Lower lobe of right lung (tissue), 2 donors: ENCODE data around the gene KREMEN2. TPM values are rescaled to one million over a fixed set of nuclear protein-coding genes. Genes with fewer than 3 reads are reported as not detected.
A peak's percentile ranks its signal among the peaks of the same experiment; 100 is the strongest.

Experiments
- ATAC-seq, 2 donors: fragments of 200-7000 bp; cut with Tn5 transposase; one replicate each; pipeline ENCODE4 v1.9.1; 2020 to 2022; ENCODE audit warnings: mild to moderate bottlenecking in 2 of 2, moderate library complexity in 2 of 2
- DNase-seq: peaks from one replicate; pipeline ENCODE4 v3.0.0-alpha.2; 2020
- H3K27ac ChIP-seq: fragments of 200-600 bp; one replicate; pipeline ENCODE4 v1.8.0; 2022
- H3K27me3 ChIP-seq: fragments of 200-600 bp; one replicate; pipeline ENCODE4 v1.8.0; 2022; ENCODE audit warnings: low read depth
- H3K36me3 ChIP-seq: fragments of 200-600 bp; one replicate; pipeline ENCODE4 v1.8.0; 2022; ENCODE audit warnings: mild to moderate bottlenecking
- H3K4me1 ChIP-seq: fragments of 200-600 bp; one replicate; pipeline ENCODE4 v1.8.0; 2022
- H3K4me3 ChIP-seq: fragments of 200-600 bp; one replicate; pipeline ENCODE4 v1.8.0; 2022; ENCODE audit warnings: mild to moderate bottlenecking
- H3K9me3 ChIP-seq: fragments of 200-600 bp; one replicate; pipeline ENCODE4 v1.8.0; 2022
- intact Hi-C: fragments of 100-400 bp; cut with DNase I; formaldehyde crosslinking; loops from one replicate; pipeline ENCODE4 v1.11.0; 2022
- total RNA-seq: library from RNA; stranded (reverse); fragmentation: NEBNext Ultra II Directional; extraction: Animal tissue kit (Norgen Biotek cat#: 25700); gene quantifications from one replicate; pipeline ENCODE4 v1.2.1, GENCODE V29; 2021
- TF ChIP-seq, protein P1 (sequence below): fragments of 200-600 bp; IDR thresholded peaks from one replicate; pipeline ENCODE4 v1.8.0; 2022; ENCODE audit warnings: antibody characterized with exemption, mild to moderate bottlenecking
- donor health status: DM: no; HTN: yes; CAD: no; lungs with severe emphysema.

The KREMEN2 gene
- total RNA-seq, 1 donor from 2014 or later, result not detected

DNA sequence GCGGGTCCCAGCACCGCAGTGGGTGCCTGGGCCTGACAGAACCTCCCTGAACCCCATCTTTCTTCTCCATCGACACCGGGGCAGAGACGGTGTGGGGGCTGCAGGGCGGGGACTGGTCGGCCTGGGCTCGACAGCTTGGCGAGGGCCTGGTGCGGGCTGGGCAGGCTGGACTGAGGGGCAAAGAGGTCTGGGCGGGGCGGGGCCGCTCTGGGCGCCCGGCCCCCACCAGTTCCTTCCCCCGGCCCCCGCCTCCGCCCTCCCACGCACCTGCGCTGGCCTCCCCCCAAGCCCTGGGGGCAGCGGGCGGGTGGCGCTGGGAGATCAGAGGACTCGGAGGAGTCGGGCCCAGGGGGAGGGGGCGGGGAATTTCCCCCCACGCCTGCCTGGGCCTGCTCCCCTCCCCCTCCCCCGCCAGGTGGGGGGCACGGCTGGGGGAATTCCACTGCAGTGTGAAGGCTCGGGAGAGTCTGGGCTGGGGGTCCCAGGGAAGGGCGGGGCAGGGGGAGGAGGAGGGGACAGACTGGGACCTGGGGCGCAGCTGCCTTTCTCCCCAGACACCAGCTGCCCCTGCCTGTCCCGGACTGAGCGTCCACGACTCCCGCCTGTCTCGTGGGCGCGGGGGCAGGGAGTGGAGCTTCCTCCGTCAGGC, 877 bp upstream of the KREMEN2 start:
- H3K9me3 ChIP-seq, result no peaks in the 10 kb centered on the region
- peaks cover 86% of the 10 kb centered on the region for H3K27me3 ChIP-seq
- H3K4me3 ChIP-seq, result peak overlapping the region; percentile 43
- H3K36me3 ChIP-seq, result no peaks in the 10 kb centered on the region
- no peak overlapping the region for H3K27ac ChIP-seq
- intact Hi-C loops, result no loop called here
- peaks cover 46% of the 10 kb centered on the region for H3K4me1 ChIP-seq
- peak; percentile 34 for DNase-seq
- TF ChIP-seq, protein P1, sequence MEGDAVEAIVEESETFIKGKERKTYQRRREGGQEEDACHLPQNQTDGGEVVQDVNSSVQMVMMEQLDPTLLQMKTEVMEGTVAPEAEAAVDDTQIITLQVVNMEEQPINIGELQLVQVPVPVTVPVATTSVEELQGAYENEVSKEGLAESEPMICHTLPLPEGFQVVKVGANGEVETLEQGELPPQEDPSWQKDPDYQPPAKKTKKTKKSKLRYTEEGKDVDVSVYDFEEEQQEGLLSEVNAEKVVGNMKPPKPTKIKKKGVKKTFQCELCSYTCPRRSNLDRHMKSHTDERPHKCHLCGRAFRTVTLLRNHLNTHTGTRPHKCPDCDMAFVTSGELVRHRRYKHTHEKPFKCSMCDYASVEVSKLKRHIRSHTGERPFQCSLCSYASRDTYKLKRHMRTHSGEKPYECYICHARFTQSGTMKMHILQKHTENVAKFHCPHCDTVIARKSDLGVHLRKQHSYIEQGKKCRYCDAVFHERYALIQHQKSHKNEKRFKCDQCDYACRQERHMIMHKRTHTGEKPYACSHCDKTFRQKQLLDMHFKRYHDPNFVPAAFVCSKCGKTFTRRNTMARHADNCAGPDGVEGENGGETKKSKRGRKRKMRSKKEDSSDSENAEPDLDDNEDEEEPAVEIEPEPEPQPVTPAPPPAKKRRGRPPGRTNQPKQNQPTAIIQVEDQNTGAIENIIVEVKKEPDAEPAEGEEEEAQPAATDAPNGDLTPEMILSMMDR, result no peak
- ATAC-seq, result no peak

DNA sequence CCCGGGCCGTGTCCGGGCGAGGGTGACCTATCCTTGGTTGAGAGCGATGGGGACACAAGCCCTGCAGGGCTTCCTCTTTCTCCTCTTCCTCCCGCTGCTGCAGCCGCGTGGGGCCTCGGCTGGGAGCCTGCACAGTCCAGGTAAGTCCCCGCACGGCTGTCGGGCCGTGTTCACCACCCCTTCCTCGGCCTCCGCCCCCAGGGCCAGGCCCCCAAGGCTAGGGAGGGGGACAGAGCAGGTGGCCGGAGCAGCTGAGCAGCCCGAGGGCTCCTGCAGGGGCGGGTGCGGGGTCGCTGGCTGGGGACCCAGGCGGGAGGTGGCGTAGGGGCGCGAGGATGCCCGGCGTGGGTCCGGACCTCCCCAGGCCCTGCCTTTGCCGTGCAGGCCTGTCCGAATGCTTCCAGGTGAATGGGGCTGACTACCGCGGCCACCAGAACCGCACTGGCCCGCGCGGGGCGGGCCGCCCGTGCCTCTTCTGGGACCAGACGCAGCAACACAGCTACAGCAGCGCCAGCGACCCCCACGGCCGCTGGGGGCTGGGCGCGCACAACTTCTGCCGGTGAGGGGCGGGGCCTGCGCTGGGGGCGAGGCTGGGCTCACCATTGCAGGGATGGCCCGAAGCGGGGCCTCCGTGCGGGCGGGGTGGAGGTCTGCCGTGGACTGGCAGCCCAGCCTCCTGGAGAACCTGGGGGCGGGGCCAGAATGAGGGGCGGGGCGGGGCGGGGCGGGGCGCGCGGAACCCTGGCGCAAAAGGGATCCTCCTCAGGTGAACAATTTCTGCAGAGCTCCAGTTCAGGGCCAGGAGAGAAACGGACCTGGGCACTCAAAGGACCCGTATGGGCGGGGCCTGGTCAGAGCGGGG, 631 bp downstream of the KREMEN2 start:
- ATAC-seq, result no peak
- intact Hi-C loops, result no loop called here
- TF ChIP-seq, protein P1, result no peak
- DNase-seq, result peak; percentile 57
- no peaks in the 10 kb centered on the region for H3K36me3 ChIP-seq
- no peaks in the 10 kb centered on the region for H3K9me3 ChIP-seq
- H3K4me3 ChIP-seq, result peak overlapping the region; percentile 43
- H3K27me3 ChIP-seq, result peaks cover 73% of the 10 kb centered on the region
- peaks cover 56% of the 10 kb centered on the region for H3K4me1 ChIP-seq
- no peak overlapping the region for H3K27ac ChIP-seq

DNA sequence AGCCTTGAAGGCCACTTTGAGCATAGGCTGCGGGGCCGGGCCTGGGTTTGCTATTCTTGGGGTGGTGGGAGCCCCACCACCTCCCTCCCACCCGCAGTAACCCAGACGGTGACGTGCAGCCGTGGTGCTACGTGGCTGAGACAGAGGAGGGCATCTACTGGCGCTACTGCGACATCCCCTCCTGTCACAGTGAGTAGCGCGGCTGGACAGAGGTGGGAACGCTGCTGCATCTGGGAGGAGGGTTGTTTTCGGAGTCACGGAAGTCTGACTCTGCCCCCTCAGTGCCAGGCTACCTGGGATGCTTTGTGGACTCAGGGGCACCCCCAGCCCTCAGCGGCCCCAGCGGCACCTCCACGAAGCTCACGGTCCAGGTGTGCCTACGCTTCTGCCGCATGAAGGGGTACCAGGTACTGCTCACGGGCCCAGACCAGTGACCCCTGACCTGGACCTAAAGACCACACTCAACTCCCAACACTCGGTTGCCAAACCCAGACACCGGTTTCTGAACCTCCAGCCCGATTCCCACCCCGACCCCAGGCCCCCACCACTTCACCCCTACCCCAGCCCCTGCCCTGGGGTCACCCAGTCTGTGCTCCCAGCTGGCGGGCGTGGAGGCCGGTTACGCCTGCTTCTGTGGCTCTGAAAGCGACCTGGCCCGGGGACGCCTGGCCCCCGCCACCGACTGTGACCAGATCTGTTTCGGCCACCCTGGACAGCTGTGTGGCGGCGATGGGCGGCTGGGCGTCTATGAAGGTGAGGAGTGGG, 2.1 kb downstream of the KREMEN2 start:
- H3K27me3 ChIP-seq, result peaks cover 71% of the 10 kb centered on the region
- H3K36me3 ChIP-seq, result no peaks in the 10 kb centered on the region
- H3K4me1 ChIP-seq, result peaks cover 69% of the 10 kb centered on the region
- no peaks in the 10 kb centered on the region for H3K9me3 ChIP-seq
- H3K4me3 ChIP-seq, result peak overlapping the region; percentile 43
- TF ChIP-seq, protein P1, result no peak
- DNase-seq, result peak; percentile 34
- ATAC-seq, result no peak
- intact Hi-C loops, result no loop called here
- no peak overlapping the region for H3K27ac ChIP-seq

DNA sequence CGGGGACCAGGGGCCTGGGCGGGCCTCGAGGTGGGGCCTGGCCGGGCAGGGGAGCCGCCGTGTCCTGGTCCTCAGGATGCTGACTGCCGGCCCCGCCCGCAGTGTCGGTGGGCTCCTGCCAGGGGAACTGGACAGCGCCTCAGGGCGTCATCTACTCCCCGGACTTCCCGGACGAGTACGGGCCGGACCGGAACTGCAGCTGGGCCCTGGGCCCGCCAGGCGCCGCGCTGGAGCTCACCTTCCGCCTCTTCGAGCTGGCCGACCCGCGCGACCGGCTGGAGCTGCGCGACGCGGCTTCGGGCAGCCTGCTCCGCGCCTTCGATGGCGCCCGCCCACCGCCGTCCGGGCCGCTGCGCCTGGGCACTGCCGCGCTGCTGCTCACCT, 2.7 kb downstream of the KREMEN2 start:
- H3K27ac ChIP-seq, result no peak overlapping the region
- DNase-seq (peak; percentile 66), ATAC-seq (no peak)
- peak overlapping the region; percentile 43 for H3K4me3 ChIP-seq
- H3K4me1 ChIP-seq, result peaks cover 69% of the 10 kb centered on the region
- no peaks in the 10 kb centered on the region for H3K9me3 ChIP-seq
- TF ChIP-seq, protein P1, result peak; percentile 21
- H3K27me3 ChIP-seq, result peaks cover 65% of the 10 kb centered on the region
- intact Hi-C loops, result no loop called here
- no peaks in the 10 kb centered on the region for H3K36me3 ChIP-seq

DNA sequence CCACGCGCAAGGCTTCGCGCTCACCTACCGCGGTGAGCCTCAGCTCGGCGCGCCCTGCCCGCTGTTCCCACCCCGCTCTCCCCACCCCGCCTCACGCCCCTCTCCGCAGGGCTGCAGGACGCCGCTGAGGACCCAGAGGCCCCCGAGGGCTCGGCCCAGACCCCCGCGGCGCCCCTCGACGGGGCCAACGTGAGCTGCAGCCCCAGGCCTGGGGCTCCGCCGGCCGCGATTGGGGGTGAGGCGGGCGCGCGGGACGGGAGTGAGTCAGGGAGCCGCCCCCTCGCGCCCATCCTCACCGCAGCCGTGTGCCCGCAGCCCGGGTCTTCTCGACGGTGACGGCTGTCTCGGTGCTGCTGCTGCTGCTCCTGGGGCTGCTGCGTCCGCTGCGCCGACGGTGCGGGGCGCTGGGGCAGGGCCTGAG, 3.1 kb downstream of the KREMEN2 start:
- ATAC-seq (no peak), DNase-seq (no peak)
- TF ChIP-seq, protein P1, result no peak
- Histone ChIP-seq H3K9me3 (no peaks in the 10 kb centered on the region), H3K27ac (no peak overlapping the region), H3K4me3 (peak overlapping the region; percentile 43), H3K4me1 (peaks cover 69% of the 10 kb centered on the region), H3K36me3 (no peaks in the 10 kb centered on the region), H3K27me3 (peaks cover 61% of the 10 kb centered on the region)
- intact Hi-C loops, result no loop called here
